Activated CD4-positive, alpha-beta T cell treated with anti-CD3 and anti-CD28 coated beads for 36 hours (primary cell): Measurements from ENCODE around the gene ARFGEF2. TPM values are rescaled to one million over a fixed set of nuclear protein-coding genes. Genes with fewer than 3 reads are reported as not detected.
"Not testable (repeated sequence)": the region's sequence is repeated elsewhere in the genome, so short reads cannot be mapped to it uniquely, and the experiment has no call there.

ENCODE experiments used
- ATAC-seq: fragments of 200-7000 bp; cut with Tn5 transposase; one replicate; pipeline ENCODE4 v1.10.0; 2021; ENCODE audit warnings: mild to moderate bottlenecking, moderate library complexity
- CTCF ChIA-PET: fragments of 350-600 bp; sonication (Branson Sonifier 250); formaldehyde crosslinking; loops from one replicate; lab custom pipeline; 2021; ENCODE audit warnings: antibody characterized with exemption; lab: Charles Lee
- POLR2A ChIA-PET: fragments of 350-600 bp; sonication (Branson Sonifier 250); formaldehyde crosslinking; loops from one replicate; lab custom pipeline; 2021; ENCODE audit warnings: antibody characterized with exemption, inconsistent platforms; lab: Charles Lee
- DNase-seq: peaks from one replicate; pipeline ENCODE4 v3.0.0-alpha.2; 2020
- H3K27ac Mint-ChIP-seq: one replicate; pipeline ENCODE4 v1.8.0; 2021; ENCODE audit warnings: mixed read lengths
- H3K27me3 Mint-ChIP-seq: one replicate; pipeline ENCODE4 v1.8.0; 2021; ENCODE audit warnings: mixed read lengths
- H3K36me3 Mint-ChIP-seq: one replicate; pipeline ENCODE4 v1.8.0; 2021; ENCODE audit warnings: low read depth, mixed read lengths
- H3K4me1 Mint-ChIP-seq: one replicate; pipeline ENCODE4 v1.8.0; 2021; ENCODE audit warnings: mixed read lengths
- H3K4me3 Mint-ChIP-seq: one replicate; pipeline ENCODE4 v1.8.0; 2021; ENCODE audit warnings: mild to moderate bottlenecking, moderate library complexity, mixed read lengths
- H3K9me3 Mint-ChIP-seq: one replicate; pipeline ENCODE4 v1.8.0; 2021; ENCODE audit warnings: low read depth, mixed read lengths
- intact Hi-C, 2 experiments: fragments of 100-400 bp; cut with DNase I in 1 of 2; cut with micrococcal nuclease in 1 of 2; formaldehyde crosslinking; loops; one replicate each; pipeline versions ENCODE4 v1.14.2 to v1.15.1; 2022 to 2024; cut with DNase I, micrococcal nuclease
- total RNA-seq, 2 experiments: library from RNA; stranded (reverse); gene quantifications; one replicate each; pipeline ENCODE4 v1.2.3, GENCODE V29; 2021

ARFGEF2 gene
- total RNA-seq, 2 experiments from 2014 or later = 19.3 to 20.5 TPM

- Mint-ChIP-seq H3K27ac (no peak overlapping the region), H3K4me3 (no peak overlapping the region), H3K9me3 (no peaks in the 10 kb centered on the region), H3K4me1 (no peaks in the 10 kb centered on the region), H3K36me3 (no peaks in the 10 kb centered on the region), H3K27me3 (peaks cover 5% of the 10 kb centered on the region)
- ATAC-seq (no peak), DNase-seq (no peak)
- CTCF ChIA-PET = interaction anchor here (0.6 kb wide), 1 partner anchor 53 kb away, joined by 3 read pairs; no protein-coding TSS in a partner anchor
- POLR2A ChIA-PET = no interaction called here
- intact Hi-C loops = no loop called here
Observed at GRCh38 chr20:48886811-48887210, 34.7 kb upstream of the ARFGEF2 start.

GRCh38 chr20:48888517-48888916, 33.0 kb upstream of the ARFGEF2 start:
- POLR2A ChIA-PET, DNase-seq, intact Hi-C loops, H3K9me3 Mint-ChIP-seq, H3K4me3 Mint-ChIP-seq, H3K36me3 Mint-ChIP-seq, H3K4me1 Mint-ChIP-seq, H3K27me3 Mint-ChIP-seq, CTCF ChIA-PET, H3K27ac Mint-ChIP-seq, ATAC-seq: not testable (repeated sequence)

DNA sequence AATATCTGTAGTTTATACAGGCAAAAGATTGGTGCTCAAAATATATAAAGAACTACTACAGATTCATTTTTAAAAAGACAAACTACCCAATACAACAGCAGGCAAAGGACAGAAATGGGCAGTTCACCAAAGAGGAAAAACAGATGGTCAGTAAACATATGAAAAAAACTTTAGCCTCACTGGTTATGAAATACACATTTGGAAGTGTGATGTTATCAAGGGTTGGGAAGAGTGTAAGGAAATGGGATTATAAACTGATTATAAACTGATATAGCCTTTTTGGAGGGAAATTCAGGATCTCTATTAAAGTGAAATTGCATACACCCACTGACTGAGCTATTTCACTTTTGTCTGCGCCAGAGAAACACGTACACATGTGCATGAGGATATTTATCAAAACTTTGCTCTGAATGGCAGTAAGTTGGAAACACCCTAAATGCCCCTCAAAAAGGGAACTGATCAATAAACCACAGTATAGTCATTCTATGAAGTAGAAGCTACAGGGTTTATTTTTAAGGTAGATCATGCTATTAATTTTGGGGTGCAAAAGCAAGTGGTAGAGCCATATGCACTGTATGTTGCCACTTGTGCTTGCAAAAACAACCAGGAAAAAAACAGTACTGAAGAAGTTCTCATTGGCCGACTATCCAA, 32.2 kb upstream of the ARFGEF2 start:
- Mint-ChIP-seq H3K4me1 (no peaks in the 10 kb centered on the region), H3K4me3 (no peak overlapping the region), H3K9me3 (peaks cover 2% of the 10 kb centered on the region), H3K27ac (no peak overlapping the region), H3K27me3 (peaks cover 5% of the 10 kb centered on the region), H3K36me3 (no peaks in the 10 kb centered on the region)
- ChIA-PET POLR2A (no interaction called here), CTCF (no interaction called here)
- DNase-seq = no peak
- no peak for ATAC-seq
- intact Hi-C loops = no loop called here

- ChIA-PET CTCF (interaction anchor here (0.7 to 1.3 kb wide), 2 partner anchors 234 to 287 kb away, joined by 3 to 6 read pairs; no protein-coding TSS in a partner anchor), POLR2A (no interaction called here)
- no peak for DNase-seq
- Mint-ChIP-seq H3K4me3 (no peak overlapping the region), H3K4me1 (no peaks in the 10 kb centered on the region), H3K27me3 (peaks cover 5% of the 10 kb centered on the region), H3K36me3 (no peaks in the 10 kb centered on the region), H3K9me3 (peaks cover 2% of the 10 kb centered on the region), H3K27ac (no peak overlapping the region)
- intact Hi-C loops = no loop called here
- no peak for ATAC-seq
Observed at GRCh38 chr20:48891235-48892048, 30.1 kb upstream of the ARFGEF2 start.

GRCh38 chr20:48892049-48892470, 29.5 kb upstream of the ARFGEF2 start:
- no peaks in the 10 kb centered on the region for H3K36me3 Mint-ChIP-seq
- H3K9me3 Mint-ChIP-seq = peaks cover 2% of the 10 kb centered on the region
- CTCF ChIA-PET = interaction anchor here (0.7 to 1.3 kb wide), 2 partner anchors 234 to 287 kb away, joined by 3 to 6 read pairs; no protein-coding TSS in a partner anchor
- H3K27me3 Mint-ChIP-seq = peaks cover 5% of the 10 kb centered on the region
- no peak overlapping the region for H3K4me3 Mint-ChIP-seq
- DNase-seq (no peak), ATAC-seq (no peak)
- intact Hi-C loops = no loop called here
- no peak overlapping the region for H3K27ac Mint-ChIP-seq
- POLR2A ChIA-PET = no interaction called here
- no peaks in the 10 kb centered on the region for H3K4me1 Mint-ChIP-seq

DNA sequence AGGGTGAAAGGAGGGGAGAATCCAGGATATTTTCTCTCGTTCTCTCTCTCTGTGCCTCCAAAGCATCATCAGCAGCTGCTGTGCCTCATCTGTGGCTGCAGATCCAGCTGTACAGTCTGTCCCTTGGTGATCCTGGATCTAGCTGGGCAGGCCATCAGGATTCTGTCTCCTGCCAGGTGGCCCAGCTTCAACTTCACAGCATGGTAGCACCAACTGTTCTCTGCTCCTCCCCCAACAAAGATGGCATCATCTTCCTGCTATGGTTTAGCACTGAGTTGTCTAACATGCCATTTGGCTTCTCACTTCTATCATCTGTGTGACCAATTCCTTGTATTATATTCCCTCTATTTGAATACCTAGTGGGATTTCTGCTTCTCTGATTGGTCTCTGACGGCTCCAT, 28.6 kb upstream of the ARFGEF2 start:
- H3K36me3 Mint-ChIP-seq = no peaks in the 10 kb centered on the region
- peaks cover 2% of the 10 kb centered on the region for H3K9me3 Mint-ChIP-seq
- no peak for ATAC-seq
- no peak overlapping the region for H3K27ac Mint-ChIP-seq
- intact Hi-C loops = no loop called here
- H3K4me3 Mint-ChIP-seq = no peak overlapping the region
- ChIA-PET CTCF (interaction anchor here (0.6 to 1.3 kb wide), 4 partner anchors 12 to 272 kb away, joined by 3 to 6 read pairs (median 4); no protein-coding TSS in a partner anchor), POLR2A (no interaction called here)
- peaks cover 5% of the 10 kb centered on the region for H3K27me3 Mint-ChIP-seq
- DNase-seq = no peak
- no peaks in the 10 kb centered on the region for H3K4me1 Mint-ChIP-seq

DNA sequence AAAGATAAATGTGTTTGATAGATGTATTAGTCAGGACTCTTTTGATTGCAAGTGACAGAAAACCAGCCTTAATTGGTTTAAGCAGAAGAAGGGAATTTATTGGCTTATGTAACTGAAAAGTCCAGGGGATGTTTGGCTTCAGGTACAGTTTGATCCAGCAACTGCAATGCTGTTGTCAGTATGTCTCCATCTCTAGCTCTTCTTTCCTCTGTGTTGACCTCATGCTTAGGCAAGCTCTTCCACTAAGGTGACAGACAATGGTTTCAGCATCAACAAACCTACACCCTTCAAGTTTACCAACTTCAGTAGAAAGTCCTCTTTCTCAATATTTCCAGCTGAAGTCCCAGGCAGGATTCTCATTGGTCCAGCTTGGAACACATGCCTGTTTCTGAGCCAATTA, 28.1 kb upstream of the ARFGEF2 start:
- H3K9me3 Mint-ChIP-seq = peaks cover 2% of the 10 kb centered on the region
- CTCF ChIA-PET = interaction anchor here (1.0 to 1.2 kb wide), 2 partner anchors 12 to 273 kb away, joined by 3 to 4 read pairs; no protein-coding TSS in a partner anchor
- peaks cover 5% of the 10 kb centered on the region for H3K27me3 Mint-ChIP-seq
- DNase-seq = no peak
- POLR2A ChIA-PET = no interaction called here
- H3K27ac Mint-ChIP-seq = no peak overlapping the region
- intact Hi-C loops = no loop called here
- no peaks in the 10 kb centered on the region for H3K36me3 Mint-ChIP-seq
- H3K4me1 Mint-ChIP-seq = no peaks in the 10 kb centered on the region
- H3K4me3 Mint-ChIP-seq = no peak overlapping the region
- no peak for ATAC-seq

DNA sequence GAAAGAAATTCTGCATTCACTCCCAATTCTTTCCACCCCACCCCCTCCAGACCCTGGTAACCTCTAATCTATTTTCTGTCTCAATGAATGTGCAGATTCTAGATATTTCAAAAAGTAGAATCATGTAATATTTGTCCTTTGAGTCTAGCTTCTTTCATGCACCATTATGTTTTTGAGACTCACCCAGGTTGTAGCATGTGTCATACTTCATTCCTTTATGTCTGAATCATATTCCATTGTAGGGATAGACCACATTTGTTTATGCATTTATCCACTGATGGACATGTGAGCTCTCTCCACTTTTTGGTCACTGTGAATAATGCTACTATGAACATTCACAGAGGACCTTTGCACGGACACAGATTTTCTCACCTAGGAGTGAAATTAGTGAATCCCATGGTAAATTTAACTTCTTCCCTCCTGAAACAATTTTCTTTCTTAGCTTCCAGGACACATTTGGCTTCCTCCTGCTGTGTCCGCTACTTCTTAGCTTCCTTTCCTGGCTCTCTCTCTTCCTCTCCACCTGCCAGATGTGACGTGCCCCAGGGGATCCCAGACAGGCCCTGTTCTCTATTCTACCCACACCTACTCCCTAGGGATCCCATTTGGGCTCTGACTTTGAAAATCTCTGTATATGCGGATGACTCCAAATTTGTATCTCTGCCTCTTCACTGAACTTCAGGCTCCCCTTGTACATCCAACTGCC, 24.1 kb upstream of the ARFGEF2 start:
- no peak for DNase-seq
- ChIA-PET CTCF (interaction anchor here (1.0 kb wide), 2 partner anchors 234 to 277 kb away, joined by 4 read pairs; no protein-coding TSS in a partner anchor), POLR2A (no interaction called here)
- H3K27ac Mint-ChIP-seq = no peak overlapping the region
- no peaks in the 10 kb centered on the region for H3K4me1 Mint-ChIP-seq
- no peak overlapping the region for H3K4me3 Mint-ChIP-seq
- peaks cover 2% of the 10 kb centered on the region for H3K27me3 Mint-ChIP-seq
- peaks cover 2% of the 10 kb centered on the region for H3K9me3 Mint-ChIP-seq
- intact Hi-C loops = no loop called here
- no peak for ATAC-seq
- no peaks in the 10 kb centered on the region for H3K36me3 Mint-ChIP-seq

DNA sequence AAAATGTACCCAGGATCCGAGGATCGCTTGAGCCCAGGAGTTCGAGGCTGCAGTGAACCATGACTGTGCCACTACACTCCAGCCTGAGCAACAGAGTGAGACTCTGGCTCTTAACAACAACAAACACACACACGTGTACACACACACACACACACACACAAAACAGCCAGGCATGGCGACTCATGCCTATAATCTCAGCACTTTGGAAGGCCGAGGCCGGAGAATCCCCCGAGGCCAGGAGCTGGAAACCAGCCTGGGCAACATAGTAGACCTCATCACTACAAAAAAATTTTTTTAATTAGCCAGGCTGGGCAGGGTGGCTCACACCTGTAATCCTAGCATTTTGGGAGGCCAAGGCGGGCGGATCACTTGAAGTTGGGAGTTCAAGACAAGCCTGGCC, 23.3 kb upstream of the ARFGEF2 start:
- peaks cover 2% of the 10 kb centered on the region for H3K27me3 Mint-ChIP-seq
- H3K4me1 Mint-ChIP-seq = no peaks in the 10 kb centered on the region
- intact Hi-C loops = no loop called here
- ChIA-PET POLR2A (no interaction called here), CTCF (interaction anchor here (0.6 to 1.3 kb wide), 3 partner anchors 240 to 491 kb away, joined by 3 to 5 read pairs (median 4); no protein-coding TSS in a partner anchor)
- no peak for DNase-seq
- H3K27ac Mint-ChIP-seq = no peak overlapping the region
- H3K36me3 Mint-ChIP-seq = no peaks in the 10 kb centered on the region
- H3K9me3 Mint-ChIP-seq = peaks cover 2% of the 10 kb centered on the region
- no peak overlapping the region for H3K4me3 Mint-ChIP-seq
- no peak for ATAC-seq

- Mint-ChIP-seq H3K36me3 (no peaks in the 10 kb centered on the region), H3K4me3 (no peak overlapping the region), H3K27me3 (peaks cover 2% of the 10 kb centered on the region), H3K27ac (no peak overlapping the region), H3K4me1 (no peaks in the 10 kb centered on the region), H3K9me3 (no peaks in the 10 kb centered on the region)
- ATAC-seq = no peak
- ChIA-PET CTCF (interaction anchor here (0.6 to 1.3 kb wide), 2 partner anchors 241 to 492 kb away, joined by 3 to 5 read pairs; no protein-coding TSS in a partner anchor), POLR2A (no interaction called here)
- intact Hi-C loops = no loop called here
- DNase-seq = no peak
Observed at GRCh38 chr20:48898896-48899530, 22.5 kb upstream of the ARFGEF2 start.

- Mint-ChIP-seq H3K4me3 (no peak overlapping the region), H3K36me3 (no peaks in the 10 kb centered on the region), H3K9me3 (no peaks in the 10 kb centered on the region), H3K27ac (no peak overlapping the region), H3K27me3 (peaks cover 2% of the 10 kb centered on the region), H3K4me1 (peaks cover 7% of the 10 kb centered on the region)
- DNase-seq (no peak), ATAC-seq (no peak)
- intact Hi-C loops = no loop called here
- POLR2A ChIA-PET = no interaction called here
- CTCF ChIA-PET = interaction anchor here (0.6 to 2.5 kb wide), 2 partner anchors 242 to 1005 kb away, joined by 3 to 13 read pairs; no protein-coding TSS in a partner anchor
Observed at GRCh38 chr20:48899881-48900280, 21.6 kb upstream of the ARFGEF2 start.
